ENCODE results near the gene GNAI2.

GNAI2 gene

DNA sequence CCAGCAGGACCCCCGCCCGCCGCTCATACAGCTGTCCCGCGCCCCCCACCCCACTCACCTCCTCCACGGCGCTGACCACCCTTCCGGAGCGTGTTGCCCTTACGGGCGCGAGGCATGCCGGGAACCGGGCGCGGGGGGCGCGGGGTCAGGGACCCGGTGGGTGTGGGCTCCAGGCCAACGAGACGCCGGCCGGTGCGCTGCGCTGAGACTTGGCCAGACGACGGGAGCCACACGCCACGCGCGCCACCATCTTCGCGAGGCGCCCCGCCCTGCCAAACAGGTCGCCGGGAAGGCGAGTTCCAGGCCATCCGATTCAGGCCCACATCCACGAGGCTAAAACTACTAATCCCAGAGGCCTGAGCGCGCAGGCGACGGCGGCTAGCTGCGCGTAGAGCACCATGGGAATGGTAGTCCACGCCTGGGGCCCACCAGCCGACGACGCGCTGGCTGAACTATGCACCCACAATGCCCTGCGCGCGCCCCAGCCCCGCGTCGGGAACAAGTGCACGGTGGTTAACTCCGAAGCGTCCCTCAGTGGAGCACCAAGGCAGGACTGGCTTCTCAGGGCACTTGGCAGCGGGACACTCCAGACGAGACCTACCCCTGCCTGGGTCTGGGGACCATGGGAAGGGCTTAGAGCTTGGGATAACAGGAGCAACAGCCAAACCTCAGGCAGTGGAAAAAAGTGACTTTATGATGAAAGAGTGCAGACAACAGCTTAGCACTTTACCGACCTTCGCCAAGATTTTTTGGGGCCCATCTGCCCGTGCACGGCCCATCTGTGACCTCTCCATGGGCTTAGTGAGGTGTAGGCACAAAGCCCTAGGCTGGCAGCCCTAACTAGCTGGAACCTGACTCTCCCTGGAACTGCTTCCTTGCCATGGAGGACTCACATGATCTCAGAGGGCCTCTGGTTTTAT lies 56.4 kb downstream of the GNAI2 start, which contains the start of gene IFRD2:
IFRD2 (minus strand) TSS at position 271 of the 920 bp plus-strand sequence; CDS start at position 116, 155 bp downstream.
- H2AFZ ChIP-seq (ENCODE audit: low read depth, low read length): no peak within 1 kb of the TSS
- H3K9me3 ChIP-seq (ENCODE audit: low read length): no peaks in the 10 kb centered on the region
- H3K4me1 ChIP-seq (ENCODE audit: insufficient read depth, low read length): peaks cover 16% of the 10 kb centered on the region
- peak within 1 kb of the TSS; percentile 93 for H3K4me3 ChIP-seq (ENCODE audit: low read length)
- peaks cover 25% of the 10 kb centered on the region for H3K36me3 ChIP-seq (ENCODE audit: insufficient read depth, low read length)
- H3K27me3 ChIP-seq (ENCODE audit: insufficient read depth, low read length): no peaks in the 10 kb centered on the region

DNA sequence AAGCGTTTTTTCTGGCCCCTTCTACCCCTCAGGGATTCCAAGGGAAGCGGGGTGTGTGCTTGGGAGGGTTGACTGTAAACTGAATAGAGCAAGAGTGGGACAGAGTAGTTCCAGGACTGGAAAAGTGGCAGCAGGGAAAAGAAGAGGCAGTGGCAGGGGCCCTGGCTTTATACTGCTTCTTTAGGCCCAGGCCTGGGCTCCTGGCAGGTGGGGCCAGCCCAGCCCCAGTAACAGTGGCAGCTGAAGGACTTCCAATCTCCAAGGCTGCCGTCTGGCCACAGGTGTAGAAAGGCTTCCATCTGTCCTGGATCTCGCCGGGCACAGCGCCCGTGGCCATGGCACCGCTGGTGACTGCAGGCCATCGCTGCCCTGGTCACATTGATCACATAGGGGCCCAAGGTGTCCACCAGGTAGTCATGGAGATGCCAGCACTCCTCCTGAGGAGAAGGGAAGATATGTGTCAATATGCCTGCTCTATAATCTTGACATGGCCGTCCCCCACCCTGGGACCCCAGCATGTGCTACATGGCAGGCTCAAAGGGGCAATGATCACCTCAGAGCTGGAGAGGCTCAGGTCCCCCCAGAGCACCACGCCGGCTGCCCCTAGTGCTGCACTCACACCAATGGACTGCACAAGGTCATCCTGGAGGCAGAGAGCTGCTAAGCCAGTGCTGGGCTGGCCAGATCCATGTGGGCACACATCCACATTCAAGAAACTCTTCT lies 57.2 kb downstream of the GNAI2 start:
- H3K9me3 ChIP-seq (ENCODE audit: low read length): no peaks in the 10 kb centered on the region
- H3K27me3 ChIP-seq (ENCODE audit: insufficient read depth, low read length): no peaks in the 10 kb centered on the region
- H3K4me3 ChIP-seq (ENCODE audit: low read length): peak overlapping the region; percentile 51
- H2AFZ ChIP-seq (ENCODE audit: low read depth, low read length): no peak overlapping the region
- peaks cover 18% of the 10 kb centered on the region for H3K36me3 ChIP-seq (ENCODE audit: insufficient read depth, low read length)
- peaks cover 18% of the 10 kb centered on the region for H3K4me1 ChIP-seq (ENCODE audit: insufficient read depth, low read length)

DNA sequence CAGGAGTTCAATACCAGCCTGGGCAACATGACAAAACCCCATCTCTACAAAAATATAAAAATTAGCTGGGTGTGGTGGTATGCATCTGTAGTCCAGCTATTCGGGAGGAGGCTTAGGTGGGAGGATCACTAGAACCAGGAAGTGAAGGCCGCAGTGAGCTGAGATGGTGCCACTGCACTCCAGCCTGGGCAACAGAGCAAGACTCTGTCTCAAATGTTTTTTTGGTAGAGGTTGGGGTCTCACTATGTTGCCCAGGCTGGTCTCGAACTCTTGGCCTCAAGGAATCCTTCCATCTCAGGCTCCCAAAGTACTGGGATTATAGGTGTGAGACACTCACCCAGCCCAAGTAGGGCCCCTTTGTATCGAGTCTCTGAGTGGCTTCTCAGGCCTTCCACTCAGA lies 58.1 kb downstream of the GNAI2 start:
- peaks cover 10% of the 10 kb centered on the region for H3K36me3 ChIP-seq (ENCODE audit: insufficient read depth, low read length)
- no peak overlapping the region for H3K4me3 ChIP-seq (ENCODE audit: low read length)
- H3K4me1 ChIP-seq (ENCODE audit: insufficient read depth, low read length): peaks cover 21% of the 10 kb centered on the region
- H2AFZ ChIP-seq (ENCODE audit: low read depth, low read length): no peak overlapping the region
- H3K27me3 ChIP-seq (ENCODE audit: insufficient read depth, low read length): no peaks in the 10 kb centered on the region
- H3K9me3 ChIP-seq (ENCODE audit: low read length): no peaks in the 10 kb centered on the region

GRCh38 chr3:50294492-50295403 lies 58.7 kb downstream of the GNAI2 start:
- Histone ChIP-seq H3K4me3 (ENCODE audit: low read length) (no peak overlapping the region), H2AFZ (ENCODE audit: low read depth, low read length) (no peak overlapping the region), H3K36me3 (ENCODE audit: insufficient read depth, low read length) (peaks cover 3% of the 10 kb centered on the region), H3K9me3 (ENCODE audit: low read length) (no peaks in the 10 kb centered on the region), H3K4me1 (ENCODE audit: insufficient read depth, low read length) (peaks cover 23% of the 10 kb centered on the region), H3K27me3 (ENCODE audit: insufficient read depth, low read length) (no peaks in the 10 kb centered on the region)

DNA sequence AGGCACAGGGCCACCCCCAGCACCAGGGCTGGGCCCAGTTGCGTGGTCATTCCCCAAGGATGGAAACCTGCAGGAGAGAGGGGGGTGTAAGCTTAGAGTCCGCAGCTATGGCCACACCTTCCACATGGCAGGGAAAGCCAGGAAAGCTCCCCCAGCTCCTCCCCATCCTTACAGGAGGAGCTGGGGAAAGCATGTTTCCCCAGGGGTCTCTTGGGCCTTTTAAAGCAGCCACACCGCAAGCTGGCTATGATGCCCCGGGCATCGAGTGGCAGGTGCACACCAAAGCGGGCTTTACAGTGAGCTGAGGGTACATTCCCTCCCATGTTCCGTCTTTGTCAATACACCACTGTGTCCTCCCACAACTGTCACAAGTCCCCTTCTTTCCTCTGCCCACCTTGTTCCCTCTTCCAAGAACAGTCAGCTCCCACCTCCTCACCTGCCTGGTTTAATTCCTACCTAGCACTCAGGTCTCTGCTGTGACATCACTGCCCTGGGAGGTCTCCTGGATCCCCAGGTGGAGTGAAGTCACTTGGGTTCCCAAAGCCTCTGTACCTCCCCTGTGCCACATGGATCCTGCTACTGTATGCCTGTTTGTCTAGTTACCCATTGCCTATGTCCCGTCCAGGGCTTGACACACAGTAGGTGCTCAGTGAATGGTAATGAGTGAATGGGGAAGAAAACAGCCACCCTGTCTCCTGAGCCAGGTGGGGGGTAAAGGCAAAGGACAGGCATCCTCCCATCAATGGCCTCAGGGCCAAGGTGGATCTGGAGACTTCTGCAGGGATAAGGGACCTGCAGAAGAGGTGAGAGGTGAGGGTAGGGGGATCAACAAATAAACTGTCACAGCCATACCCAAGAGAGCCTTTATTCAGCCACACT lies 59.8 kb downstream of the GNAI2 start:
- H3K4me3 ChIP-seq (ENCODE audit: low read length): no peak overlapping the region
- peaks cover 30% of the 10 kb centered on the region for H3K4me1 ChIP-seq (ENCODE audit: insufficient read depth, low read length)
- H3K9me3 ChIP-seq (ENCODE audit: low read length): no peaks in the 10 kb centered on the region
- H3K27me3 ChIP-seq (ENCODE audit: insufficient read depth, low read length): no peaks in the 10 kb centered on the region
- H3K36me3 ChIP-seq (ENCODE audit: insufficient read depth, low read length): no peaks in the 10 kb centered on the region
- no peak overlapping the region for H2AFZ ChIP-seq (ENCODE audit: low read depth, low read length)

- H2AFZ ChIP-seq (ENCODE audit: low read depth, low read length): no peak overlapping the region
- peaks cover 21% of the 10 kb centered on the region for H3K4me1 ChIP-seq (ENCODE audit: insufficient read depth, low read length)
- H3K27me3 ChIP-seq (ENCODE audit: insufficient read depth, low read length): no peaks in the 10 kb centered on the region
- H3K9me3 ChIP-seq (ENCODE audit: low read length): no peaks in the 10 kb centered on the region
- no peaks in the 10 kb centered on the region for H3K36me3 ChIP-seq (ENCODE audit: insufficient read depth, low read length)
- no peak overlapping the region for H3K4me3 ChIP-seq (ENCODE audit: low read length)
These were observed 60.8 kb downstream of the GNAI2 start for GRCh38 chr3:50296721-50297383.

GRCh38 chr3:50297384-50297775 lies 61.4 kb downstream of the GNAI2 start:
- no peaks in the 10 kb centered on the region for H3K27me3 ChIP-seq (ENCODE audit: insufficient read depth, low read length)
- H2AFZ ChIP-seq (ENCODE audit: low read depth, low read length): no peak overlapping the region
- no peaks in the 10 kb centered on the region for H3K36me3 ChIP-seq (ENCODE audit: insufficient read depth, low read length)
- peaks cover 21% of the 10 kb centered on the region for H3K4me1 ChIP-seq (ENCODE audit: insufficient read depth, low read length)
- H3K4me3 ChIP-seq (ENCODE audit: low read length): no peak overlapping the region
- no peaks in the 10 kb centered on the region for H3K9me3 ChIP-seq (ENCODE audit: low read length)

GRCh38 chr3:50297896-50298725 lies 62.1 kb downstream of the GNAI2 start:
- Histone ChIP-seq H3K27me3 (ENCODE audit: insufficient read depth, low read length) (no peaks in the 10 kb centered on the region), H3K4me1 (ENCODE audit: insufficient read depth, low read length) (peaks cover 16% of the 10 kb centered on the region), H2AFZ (ENCODE audit: low read depth, low read length) (no peak overlapping the region), H3K4me3 (ENCODE audit: low read length) (peak overlapping the region; percentile 63), H3K9me3 (ENCODE audit: low read length) (no peaks in the 10 kb centered on the region), H3K36me3 (ENCODE audit: insufficient read depth, low read length) (no peaks in the 10 kb centered on the region)

DNA sequence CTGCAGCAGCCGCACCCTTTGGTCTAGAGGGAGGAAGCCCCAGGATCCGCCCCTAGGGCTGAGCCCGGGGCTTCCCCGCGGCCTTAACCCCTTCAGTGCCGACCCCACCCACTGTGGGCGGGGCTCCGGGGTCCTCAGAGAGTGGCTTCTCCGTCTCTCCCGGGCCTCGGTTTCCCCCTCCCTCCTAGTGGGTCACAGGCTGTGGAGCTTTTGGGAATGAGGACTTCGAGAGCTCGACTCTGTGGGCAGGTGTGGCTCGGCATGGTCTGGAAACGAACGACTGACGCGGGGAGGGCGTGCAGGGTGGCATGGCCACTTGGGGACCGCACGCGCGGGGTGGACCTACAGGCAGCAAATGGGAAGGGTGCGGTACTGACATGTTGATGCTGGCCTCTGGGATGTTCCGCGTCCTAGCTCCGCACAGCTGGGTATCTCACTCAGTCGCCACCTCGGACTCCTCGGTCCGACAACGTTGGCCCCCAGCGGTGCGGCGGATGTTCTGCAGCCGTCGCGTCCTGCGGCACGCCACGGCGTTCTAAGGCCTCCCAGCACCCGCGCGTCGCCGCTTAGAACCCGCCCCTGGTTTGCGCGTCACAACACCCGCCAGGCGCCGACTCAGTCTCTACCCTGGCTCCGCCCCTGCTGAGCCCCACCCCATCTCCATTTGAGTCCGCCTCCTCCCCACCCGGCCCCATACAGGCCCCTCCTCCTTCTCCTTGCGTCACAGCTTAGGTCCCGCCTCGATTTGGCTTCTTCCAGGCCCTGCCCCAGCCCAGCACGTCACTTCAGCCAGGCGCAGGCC lies 63.0 kb downstream of the GNAI2 start, which contains the start of the genes HYAL3 and NAA80:
HYAL3 (minus strand) TSS at position 570 of the 802 bp plus-strand sequence. CDS start 3,803 bp downstream, outside the sequence.
NAA80 (minus strand) TSS at position 570 of the 802 bp plus-strand sequence. CDS start 1,942 bp downstream, outside the sequence.
- Histone ChIP-seq H3K27me3 (ENCODE audit: insufficient read depth, low read length) (no peaks in the 10 kb centered on the region), H2AFZ (ENCODE audit: low read depth, low read length) (peak within 1 kb of the TSS; percentile 40), H3K4me1 (ENCODE audit: insufficient read depth, low read length) (peaks cover 14% of the 10 kb centered on the region), H3K4me3 (ENCODE audit: low read length) (peak within 1 kb of the TSS; percentile 66), H3K9me3 (ENCODE audit: low read length) (no peaks in the 10 kb centered on the region), H3K36me3 (ENCODE audit: insufficient read depth, low read length) (no peaks in the 10 kb centered on the region)

- H3K27me3 ChIP-seq (ENCODE audit: insufficient read depth, low read length): no peaks in the 10 kb centered on the region
- H2AFZ ChIP-seq (ENCODE audit: low read depth, low read length): no peak overlapping the region
- H3K4me1 ChIP-seq (ENCODE audit: insufficient read depth, low read length): peaks cover 16% of the 10 kb centered on the region
- H3K4me3 ChIP-seq (ENCODE audit: low read length): peak overlapping the region; percentile 66
- H3K9me3 ChIP-seq (ENCODE audit: low read length): no peaks in the 10 kb centered on the region
- H3K36me3 ChIP-seq (ENCODE audit: insufficient read depth, low read length): no peaks in the 10 kb centered on the region
These were observed 63.6 kb downstream of the GNAI2 start for GRCh38 chr3:50299638-50299928.

Data from neuron (in vitro differentiated cells).